ENCODE results near the gene KNDC1.

Gene KNDC1

DNA sequence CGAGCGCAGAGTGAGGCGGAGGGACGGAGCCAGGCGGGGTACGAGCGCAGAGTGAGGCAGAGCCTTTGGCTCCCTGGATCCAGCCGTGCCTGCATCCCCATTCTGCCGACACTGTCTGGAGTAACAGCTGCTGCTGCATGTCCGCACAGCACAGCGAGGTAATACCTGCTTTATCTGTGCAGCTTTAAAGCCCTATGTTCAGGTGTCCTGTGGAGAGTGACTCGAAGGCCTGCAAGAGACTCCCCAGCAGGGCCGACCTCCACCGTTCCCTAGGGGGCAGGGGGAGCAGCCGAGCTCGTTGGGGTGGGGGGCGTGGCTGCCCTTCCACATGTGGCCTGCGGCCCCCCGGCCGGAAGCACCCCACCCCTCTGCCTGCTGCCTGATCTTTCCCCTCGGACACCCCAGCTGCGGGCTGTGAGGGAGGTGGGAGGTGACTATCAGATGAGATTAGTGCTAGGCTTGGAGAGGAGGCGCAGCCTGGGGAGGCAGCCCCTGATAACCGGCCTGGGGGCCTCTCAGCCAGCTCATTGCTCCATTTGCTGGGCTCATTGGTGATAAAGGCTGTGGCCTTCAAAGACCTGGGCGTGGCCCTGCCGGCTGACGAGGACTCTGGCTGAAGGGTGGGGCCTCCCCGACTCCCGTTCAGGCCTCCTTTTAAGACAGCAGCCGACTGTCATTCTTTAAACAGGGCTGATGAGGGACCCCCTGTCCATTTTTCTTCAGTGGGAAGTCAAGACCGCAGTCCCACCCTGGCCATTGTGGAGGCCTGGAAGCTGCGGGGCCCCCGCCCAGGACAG, 85.6 kb downstream of the KNDC1 start:
- DNase-seq (ENCODE audit: low read depth) = no peak
- H3K4me3 ChIP-seq (ENCODE audit: low read depth, low read length) = no peak overlapping the region

DNA sequence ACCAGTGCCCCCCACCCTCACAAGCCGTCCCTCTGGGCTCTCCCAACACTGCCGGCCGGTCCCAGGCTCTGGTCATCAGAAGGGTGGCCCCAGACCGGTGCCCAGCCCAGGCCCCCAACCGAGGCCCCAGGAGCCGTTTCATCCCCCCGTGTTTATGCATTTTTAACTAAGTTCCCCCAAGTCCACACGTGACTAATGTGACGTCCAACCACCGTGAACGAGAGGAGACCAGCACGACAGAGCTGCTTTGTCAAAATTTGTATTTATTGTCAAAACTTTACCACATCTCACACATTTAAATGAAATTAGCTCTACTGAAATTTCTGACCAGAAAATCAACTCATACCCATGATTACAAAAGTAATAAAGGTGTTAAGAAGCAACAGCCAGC, 86.2 kb downstream of the KNDC1 start:
- no peak for DNase-seq (ENCODE audit: low read depth)
- H3K4me3 ChIP-seq (ENCODE audit: low read depth, low read length) = no peak overlapping the region

DNA sequence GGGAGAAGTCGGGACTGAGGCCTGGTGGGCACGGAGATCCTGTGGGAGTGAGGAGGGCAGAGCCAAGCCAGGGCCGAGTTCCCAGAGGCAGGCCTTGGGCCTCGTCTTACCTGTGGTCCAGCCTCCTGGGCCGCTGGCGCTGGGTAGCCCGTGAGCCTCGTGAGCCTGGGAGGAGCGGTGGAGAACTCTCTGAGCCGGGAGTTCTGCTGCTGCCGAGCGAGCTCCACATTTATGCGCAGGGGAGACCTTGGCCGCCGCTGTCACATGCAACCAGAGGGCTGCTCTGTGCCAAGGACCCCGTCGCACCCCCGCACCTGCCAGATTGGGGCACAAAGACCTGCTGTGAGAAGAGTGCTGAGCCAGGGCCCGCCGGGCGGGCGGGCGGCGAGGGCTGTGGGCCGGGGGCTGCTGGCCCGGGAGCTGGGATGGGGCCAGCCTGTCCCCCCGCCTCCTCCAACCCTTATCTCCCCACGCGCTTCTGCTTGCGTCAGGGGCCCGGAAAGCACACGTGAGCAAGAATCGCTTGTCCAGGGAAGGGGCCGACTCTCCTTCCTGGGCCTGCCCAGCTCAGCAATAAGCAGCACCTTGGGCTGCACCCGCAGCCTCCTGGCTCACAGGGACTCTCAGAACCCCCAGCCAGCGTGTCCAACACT, 87.8 kb downstream of the KNDC1 start:
- no peak for DNase-seq (ENCODE audit: low read depth)
- no peak overlapping the region for H3K4me3 ChIP-seq (ENCODE audit: low read depth, low read length)

DNA sequence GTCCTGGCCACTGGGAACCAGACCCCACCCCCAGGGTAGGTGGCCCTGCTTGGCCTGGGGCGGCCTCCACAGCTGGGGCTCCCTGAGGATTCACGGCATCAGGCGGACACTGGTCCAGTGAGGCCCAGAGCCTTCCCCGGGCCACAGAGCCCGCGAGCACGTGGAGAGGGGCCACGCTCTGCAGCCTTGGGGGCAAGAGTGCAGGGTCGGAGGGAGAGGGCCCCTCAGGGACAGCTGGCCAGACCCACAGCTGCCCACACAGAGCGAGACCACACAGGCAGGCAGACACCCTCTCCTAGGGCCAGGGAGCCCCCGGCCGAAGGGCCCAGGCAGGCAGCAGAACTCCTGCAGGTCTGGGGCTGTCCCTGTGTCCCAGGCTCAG, 88.3 kb downstream of the KNDC1 start:
- H3K4me3 ChIP-seq (ENCODE audit: low read depth, low read length) = no peak overlapping the region
- DNase-seq (ENCODE audit: low read depth) = no peak

DNA sequence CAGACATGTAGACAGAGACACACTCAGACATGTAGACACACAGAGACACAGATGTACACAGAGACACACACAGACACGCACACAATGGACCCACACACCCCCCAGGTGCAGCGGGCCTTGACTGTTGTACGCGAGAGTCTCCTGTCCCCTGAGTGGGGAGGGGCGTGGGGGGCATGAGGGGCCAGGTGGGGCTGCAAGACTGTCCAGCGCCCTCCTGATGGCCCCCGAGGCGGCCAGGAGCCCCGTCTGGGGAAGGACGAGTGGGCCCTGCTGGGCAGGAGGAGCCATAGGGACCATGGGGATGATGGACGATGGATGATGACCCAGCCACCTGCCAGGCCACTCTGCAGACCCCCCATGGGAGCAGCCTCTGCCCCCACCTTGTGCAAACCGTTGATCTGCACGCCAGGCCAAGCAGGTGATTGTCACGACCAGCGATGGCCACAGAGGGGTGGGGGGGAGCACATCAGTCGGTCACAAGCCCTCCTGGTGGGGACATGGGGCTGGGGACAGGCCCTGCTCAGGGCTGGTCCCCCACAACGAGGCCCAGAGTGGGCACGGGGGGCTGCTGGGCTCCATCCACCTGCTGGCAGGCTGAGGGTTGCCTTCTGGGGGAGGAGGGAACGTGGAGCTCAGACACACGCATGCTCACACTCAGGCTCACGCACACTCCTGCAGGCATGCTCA, 89.2 kb downstream of the KNDC1 start:
- DNase-seq (ENCODE audit: low read depth) = no peak
- H3K4me3 ChIP-seq (ENCODE audit: low read depth, low read length) = no peak overlapping the region

DNA sequence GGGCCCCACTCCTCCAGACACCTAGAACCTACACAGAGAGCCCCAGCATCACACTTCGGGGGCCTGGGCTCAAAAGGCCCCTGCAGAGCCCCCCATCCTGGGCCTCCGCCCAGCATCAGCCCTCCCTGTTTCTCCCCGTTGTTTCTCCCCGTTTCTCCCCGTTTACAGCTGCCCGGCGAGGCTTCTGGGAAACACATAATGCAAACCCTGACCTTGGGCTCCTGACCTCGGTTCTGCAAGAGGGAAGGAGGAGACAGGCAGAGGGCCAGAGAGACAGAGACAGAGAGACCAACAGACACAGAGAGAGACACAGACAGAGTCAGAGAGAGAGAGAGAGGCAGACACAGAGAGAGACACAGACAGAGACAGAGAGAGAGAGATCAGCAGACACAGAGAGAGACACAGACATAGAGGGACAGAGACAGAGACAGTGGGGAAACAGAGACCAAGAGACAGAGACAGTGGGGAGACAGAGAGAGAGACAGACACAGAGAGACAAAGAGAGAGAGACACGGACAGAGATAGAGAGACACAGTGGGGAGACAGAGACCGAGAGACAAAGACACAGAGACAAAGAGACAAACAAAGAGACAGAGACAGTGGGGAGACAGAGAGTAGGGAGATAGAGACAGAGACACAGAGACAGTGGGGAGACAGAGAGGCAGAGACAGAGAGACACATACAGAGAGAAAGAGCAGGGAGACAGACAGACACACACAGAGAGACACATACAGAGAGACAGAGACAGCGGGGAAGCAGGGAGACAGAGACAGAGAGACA, 90.1 kb downstream of the KNDC1 start:
- no peak overlapping the region for H3K4me3 ChIP-seq (ENCODE audit: low read depth, low read length)
- DNase-seq (ENCODE audit: low read depth) = no peak

DNA sequence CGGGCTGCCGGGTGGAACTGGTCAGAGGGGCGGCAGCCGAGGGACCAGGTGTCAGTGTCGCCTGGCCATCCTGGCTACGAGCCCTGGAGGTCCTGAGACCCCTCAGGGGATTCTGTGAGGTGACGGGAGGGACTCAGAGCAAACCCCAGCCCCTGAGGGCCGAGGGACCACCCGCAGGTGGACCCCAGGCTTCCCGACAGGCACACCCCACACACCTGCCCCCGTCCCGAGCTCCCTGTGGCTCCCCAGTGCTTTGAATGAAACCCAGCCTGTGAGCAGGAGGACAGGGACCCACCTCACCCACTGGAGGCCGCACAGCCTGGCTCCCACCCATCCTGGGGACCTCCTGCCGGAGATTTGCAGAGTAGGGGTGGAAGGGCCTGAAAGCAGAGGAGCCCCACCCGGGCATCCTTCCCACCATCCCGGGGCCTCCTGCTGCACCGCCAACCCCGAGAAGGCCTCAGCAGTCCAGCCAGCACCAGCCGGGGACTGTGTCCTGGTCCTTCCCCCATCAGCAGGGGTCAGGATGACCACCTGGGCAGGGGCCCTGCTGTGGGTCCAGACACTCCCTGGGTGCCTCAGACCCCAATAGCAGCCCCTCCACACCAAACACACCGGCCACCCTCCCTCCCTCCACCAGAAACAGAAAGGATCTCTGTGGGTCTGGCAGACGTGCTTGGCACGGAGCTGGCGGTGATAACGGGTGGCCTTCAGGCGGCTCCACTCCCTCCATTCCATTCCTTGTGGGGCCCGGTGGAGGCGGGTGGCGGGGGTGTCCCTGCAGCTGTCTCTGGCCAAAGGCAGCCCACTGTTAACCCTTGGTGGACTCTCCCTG, 91.6 kb downstream of the KNDC1 start:
- DNase-seq (ENCODE audit: low read depth) = no peak
- H3K4me3 ChIP-seq (ENCODE audit: low read depth, low read length) = no peak overlapping the region

DNA sequence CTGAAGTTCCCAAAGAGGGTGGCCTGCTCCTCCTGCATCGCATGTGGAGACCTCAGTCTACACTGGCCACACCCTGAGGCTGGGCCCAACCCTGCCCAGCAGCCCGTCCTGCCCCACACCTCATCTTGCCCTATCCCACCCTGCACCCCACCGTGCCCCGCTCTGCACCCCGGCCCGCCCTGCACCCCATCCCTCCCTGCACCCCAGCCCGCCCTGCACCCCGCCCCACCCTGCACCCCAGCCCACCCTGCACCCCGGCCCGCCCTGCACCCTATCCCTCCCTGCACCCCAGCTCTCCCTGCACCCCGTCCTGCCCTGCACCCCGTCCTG, 92.2 kb downstream of the KNDC1 start:
- DNase-seq (ENCODE audit: low read depth) = no peak
- no peak overlapping the region for H3K4me3 ChIP-seq (ENCODE audit: low read depth, low read length)

DNA sequence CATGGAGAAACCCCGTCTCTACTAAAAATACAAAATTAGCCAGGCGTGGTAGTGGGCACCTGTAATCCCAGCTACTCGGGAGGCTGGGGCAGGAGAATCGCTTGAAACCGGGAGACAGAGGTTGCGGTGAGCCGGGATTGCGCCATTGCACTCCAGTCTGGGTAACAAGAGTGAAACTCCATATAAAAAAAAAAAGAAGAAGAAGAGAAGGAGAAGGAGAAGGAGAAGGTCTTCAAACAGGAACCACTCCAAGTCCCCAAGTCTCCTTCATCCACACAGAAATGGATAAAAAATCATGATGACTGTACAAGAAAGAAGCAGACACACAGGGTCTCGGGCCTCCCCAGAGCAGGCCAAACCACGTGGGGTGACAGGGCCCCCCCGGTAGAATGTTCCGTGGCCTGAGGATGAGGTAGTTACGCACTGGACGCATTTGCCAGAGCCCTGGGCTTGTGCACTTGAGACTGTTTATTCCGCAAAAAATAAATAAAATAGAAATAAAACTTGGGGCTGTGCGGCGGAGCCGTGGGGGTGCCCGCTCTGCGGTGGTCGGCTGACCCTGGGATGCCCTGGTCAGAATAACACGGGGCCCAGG, 93.4 kb downstream of the KNDC1 start:
- DNase-seq (ENCODE audit: low read depth) = no peak
- H3K4me3 ChIP-seq (ENCODE audit: low read depth, low read length) = no peak overlapping the region

DNA sequence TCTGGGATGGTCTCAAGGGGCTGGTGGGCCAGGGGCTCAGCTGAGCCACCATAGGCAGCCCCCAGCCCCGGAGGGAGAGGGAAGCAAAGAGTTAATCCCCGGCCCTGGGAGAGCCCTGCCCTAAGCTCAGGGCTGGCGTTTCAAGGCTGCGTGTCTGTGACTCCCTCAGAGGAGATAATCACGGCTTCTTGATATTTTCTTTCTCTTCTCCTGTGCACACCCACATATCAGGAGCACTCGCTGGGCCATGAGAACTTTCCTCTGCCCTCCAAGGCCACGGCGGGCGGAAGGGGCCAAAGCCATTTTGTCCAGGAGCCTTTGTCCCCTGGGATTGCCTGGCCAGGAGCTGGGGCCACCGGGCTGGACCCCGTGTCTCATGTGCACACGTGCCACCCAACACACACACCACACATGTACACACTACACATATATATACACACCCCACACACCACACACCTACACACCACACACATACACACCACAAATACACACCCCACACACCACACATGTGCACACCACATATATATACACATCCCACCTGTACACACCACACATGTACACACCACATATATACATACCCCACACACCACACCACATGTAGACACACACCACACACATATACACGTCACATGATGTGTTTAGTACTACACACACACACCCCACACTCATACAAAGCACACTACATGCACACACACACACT, 94.6 kb downstream of the KNDC1 start:
- no peak overlapping the region for H3K4me3 ChIP-seq (ENCODE audit: low read depth, low read length)
- DNase-seq (ENCODE audit: low read depth) = no peak

DNA sequence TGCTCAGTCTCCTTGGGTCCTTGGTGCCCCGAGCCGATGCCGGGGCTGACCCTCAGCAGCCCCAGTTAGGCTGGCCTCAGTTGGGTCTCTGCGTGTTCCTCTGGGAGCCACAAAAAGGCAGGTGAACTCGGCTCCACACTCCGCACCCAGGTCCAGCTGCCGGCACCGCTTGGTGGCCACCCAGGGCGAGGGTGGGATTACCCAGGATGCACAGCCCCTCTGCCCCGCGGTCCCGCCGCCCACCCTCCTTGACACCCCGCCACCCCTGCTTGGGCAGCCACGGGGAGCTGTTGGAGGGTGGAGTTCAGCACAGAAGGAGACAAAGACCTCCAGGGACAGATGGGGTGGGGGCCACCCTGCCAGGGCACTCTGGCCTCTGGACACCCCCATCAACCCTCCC, 95.3 kb downstream of the KNDC1 start:
- DNase-seq (ENCODE audit: low read depth) = no peak
- no peak overlapping the region for H3K4me3 ChIP-seq (ENCODE audit: low read depth, low read length)

DNA sequence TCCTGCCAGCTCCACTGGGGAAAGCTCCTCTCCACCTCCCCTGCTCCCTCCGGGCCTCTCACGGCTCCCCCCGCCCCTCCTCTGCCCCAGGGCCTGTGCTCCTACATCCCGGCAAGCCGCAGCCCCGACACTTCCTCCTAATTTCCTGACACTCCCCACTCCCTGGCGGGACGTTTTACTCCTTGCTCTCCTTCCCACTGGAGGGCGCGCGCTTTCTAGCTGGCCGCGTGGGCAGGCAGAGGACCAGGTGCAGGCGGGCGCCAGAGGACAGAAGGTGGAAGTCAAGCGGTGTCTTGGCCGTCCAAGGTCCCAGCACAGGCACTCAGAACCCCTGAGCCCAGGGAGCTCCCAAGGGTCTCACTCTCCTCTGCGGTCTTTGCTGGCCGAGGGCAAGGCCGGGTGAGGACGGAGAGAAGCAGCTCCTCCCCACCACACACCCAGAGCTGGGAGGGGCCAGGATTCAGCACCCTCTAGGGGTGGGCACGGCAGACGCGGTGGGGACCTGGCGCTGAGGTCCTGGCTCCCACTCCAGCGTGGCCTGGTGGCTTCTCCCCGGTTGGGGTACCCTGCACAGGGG, 97.6 kb downstream of the KNDC1 start:
- DNase-seq (ENCODE audit: low read depth) = no peak
- no peak overlapping the region for H3K4me3 ChIP-seq (ENCODE audit: low read depth, low read length)

DNA sequence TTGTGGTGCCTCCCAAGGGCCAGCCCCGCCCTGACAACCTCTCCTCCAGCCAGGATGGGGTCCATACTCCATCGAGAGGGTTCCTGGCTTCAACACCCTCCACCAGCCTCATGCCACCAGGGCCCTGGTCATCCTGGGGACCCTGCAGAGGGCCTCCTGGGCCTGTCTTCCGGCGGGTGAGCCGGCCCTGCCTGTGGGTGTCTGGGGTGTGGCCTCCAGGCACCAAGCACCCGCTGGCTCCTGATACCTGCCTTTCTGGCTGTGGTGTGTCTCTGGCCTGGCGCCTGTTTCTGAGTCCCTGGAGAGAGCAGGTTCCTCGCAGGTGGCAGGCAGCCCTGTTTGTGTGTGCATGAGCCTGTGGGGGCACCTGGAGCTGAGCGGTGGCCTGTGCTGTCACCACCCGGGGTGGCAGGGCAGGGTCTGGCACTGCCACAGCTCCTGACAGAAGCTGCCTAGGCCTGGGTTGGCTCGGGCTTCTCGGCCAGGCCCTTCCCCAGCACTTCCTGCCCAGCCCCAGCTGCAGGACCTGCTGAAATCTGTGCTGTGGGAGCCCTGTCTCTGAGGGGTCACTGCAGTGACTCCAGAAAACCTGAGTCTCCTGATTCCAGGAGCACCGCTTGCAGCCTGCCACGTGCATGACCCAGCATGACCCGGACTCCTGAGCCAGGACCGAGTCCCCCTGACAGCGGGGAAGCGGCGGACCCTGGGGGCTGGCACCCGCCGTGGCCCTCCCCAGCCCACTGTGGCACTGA, 98.2 kb downstream of the KNDC1 start:
- H3K4me3 ChIP-seq (ENCODE audit: low read depth, low read length) = no peak overlapping the region
- no peak for DNase-seq (ENCODE audit: low read depth)

DNA sequence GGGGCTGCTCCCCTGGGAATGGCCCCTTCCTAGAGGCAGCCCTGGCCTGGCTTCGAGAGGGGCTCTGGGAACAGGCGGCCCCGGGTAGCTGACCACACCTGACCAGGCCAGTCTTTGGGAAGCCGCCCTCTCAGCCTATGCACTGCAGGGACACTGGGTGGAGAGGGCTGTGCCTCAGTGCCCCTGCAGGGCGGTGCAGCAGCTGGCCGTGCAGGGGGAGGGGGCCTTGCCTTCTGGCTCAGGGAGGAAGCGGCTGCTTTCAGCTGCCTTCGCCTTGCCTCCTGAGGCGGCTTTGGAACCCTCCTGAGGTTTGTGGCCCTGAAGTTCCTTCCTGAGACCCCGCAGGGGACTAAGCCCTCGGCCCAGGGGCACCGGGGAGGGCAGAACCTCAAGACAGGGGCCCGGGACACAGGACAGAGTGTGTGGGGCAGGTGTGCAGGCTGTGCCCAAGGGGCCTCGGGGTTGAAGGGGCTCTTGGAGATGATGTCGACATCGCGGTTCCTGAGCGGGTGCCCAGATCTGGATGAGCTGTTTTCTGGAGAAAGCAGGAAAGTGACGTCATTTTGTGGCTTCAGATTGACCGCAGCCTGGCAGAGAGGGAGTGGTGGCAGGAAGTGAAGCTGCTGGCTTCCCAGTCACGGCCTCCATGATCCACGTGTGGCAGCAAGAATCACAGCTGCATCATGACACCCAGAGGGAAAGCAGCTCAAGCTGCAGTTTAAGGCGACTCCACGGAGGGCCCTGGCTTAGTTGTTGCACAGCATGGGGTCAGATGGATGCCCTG, 99.0 kb downstream of the KNDC1 start:
- DNase-seq (ENCODE audit: low read depth) = peak; percentile 98
- no peak overlapping the region for H3K4me3 ChIP-seq (ENCODE audit: low read depth, low read length)

DNA sequence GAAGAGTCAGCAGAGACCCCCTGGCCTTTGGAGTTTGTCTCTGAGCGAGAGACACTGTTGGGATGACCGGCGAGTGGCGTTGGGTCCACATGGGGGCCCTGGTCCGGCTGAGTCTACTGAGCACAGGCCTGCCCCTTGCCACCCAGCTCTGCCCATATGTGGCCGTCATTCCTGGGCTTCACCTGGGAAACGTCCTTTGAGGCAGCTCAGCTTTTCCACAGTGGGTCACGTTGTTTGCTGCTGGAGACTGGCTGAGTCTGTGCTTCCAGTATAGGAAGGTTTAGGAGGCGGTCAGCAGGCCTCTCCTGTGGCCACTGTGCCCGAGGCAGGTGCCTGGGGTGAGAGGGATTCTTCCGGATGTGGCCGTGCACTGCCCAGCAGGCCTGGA, 99.6 kb downstream of the KNDC1 start:
- no peak for DNase-seq (ENCODE audit: low read depth)
- no peak overlapping the region for H3K4me3 ChIP-seq (ENCODE audit: low read depth, low read length)

DNA sequence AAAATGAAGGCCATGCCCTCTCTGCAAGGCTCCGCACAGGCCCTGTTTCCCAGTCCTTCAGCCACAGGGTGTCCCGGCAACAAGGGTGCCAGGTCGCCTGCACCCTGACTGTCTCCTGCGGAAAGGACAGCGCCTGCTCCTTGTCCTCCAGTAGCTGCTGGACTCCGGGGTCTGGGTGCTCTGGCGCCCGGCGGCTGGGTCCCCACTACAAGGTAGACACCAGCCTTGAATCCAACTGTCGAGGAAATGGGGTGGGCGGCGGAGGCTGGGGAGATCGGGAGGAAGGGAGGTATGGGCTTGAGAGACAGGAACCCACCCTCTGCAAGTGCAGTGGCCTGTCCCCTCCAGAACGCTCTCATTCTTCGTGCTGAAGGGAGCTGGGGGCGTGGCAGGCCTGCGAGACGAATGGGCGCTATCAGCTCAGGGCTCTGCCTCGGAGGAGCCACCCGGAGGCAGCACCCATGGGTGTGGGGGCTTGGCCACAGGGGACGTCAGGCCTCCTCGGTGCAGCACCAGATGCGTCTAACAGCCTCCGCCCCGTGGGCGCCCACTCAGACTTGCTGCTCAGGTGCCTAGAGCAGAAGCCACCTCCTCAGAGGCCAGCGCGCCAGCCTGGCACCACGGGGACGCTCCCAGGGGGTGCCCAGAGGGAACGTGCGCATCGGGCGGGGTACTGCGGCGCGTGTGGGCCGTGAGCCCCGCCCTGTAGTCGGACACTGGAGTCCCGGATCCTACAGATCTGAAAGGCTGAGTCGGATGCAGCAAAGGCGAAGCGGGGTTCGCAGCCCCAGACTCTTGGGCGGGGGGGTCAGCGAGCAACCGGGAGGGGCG, 101.1 kb downstream of the KNDC1 start:
- H3K4me3 ChIP-seq (ENCODE audit: low read depth, low read length) = peak overlapping the region; percentile 49
- DNase-seq (ENCODE audit: low read depth) = no peak
